HK-2 (cell line): ENCODE results near the gene TTLL10.
"Not testable (repeated sequence)": the region's sequence is repeated elsewhere in the genome, so short reads cannot be mapped to it uniquely, and the experiment has no call there.

Experiments
- DNase-seq: peaks from one replicate; pipeline ENCODE4 v3.0.0-alpha.2; 2018; ENCODE audit not compliant: unreplicated experiment

The TTLL10 gene

DNA sequence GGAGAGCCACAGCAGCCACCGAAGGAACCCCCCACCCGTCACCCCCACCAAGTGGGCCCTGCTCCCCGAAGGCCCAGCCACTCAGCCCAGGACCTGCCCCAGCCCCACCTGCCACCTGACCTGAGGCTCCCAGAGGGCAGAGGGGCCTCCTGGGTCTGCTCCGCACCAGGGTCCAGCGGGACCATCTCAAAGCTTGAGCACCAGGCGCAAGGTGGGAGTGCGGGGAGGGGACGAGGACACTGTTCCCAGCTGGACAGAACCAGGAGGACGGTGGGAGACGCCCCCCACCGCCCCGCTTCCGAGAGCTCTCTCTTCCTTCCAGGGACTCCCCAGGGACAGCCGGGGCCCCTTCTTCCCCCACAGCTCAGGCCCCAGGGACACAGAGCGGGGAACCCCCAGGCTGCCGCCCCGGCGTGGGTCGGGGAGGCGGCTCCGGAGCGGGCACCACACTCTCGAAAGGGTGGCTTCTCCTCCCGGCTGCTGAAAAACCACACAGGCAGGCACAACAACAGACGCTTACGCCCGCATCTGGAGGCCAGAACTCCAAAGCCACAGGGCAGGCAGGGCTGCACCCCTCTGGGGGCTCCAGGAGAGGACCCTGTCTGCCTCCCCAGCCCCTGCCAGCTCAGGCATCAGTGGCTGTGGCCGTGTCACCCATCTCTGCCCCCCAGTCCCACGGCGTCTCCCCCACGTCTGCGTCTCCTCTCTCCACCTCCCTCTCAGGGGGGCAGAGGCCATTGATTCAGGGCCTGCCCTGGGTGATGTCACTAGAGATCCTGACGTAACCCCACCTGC lies 1.9 kb upstream of the TTLL10 start:
- no peak for DNase-seq

DNA sequence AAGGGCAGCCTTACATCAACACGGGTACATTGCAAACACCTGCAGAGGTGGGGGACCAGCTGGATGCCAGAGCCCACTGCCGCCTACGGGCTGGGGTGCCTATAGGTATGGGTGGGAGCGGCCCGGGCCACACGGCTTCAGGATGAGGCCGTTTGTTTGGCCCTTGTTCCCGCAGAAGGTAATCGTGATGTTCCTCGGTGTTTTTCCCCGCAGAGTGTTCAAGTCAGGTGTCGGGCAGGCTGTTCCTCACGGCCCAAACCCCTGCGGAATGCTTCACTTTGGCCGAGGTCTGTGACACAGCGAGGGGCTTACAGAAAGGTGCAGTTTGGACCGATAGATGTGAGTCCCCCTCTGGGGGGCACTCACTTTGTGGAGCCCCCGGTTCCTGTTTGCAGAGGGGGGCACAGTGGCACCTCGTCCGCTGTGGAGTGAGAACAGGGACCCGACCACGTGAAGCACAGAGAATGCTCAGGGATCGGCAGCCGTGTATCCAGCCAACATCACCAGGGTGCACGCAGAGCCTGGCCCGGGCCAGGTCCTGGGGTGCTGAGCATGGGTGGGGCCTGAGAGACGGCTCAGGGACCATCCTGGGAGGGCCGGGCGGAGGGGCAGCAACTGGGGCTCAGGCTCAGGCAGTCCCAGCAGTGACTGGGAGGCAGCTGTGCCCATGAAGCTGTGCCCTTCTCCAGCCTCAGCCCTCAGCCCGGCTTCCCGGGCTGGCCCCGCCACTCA lies 453 bp upstream of the TTLL10 start:
- no peak for DNase-seq

GRCh38 chr1:1175221-1176062 lies 1.8 kb downstream of the TTLL10 start:
- DNase-seq = no peak

GRCh38 chr1:1176063-1176761 lies 2.5 kb downstream of the TTLL10 start:
- DNase-seq = not testable (repeated sequence)

DNA sequence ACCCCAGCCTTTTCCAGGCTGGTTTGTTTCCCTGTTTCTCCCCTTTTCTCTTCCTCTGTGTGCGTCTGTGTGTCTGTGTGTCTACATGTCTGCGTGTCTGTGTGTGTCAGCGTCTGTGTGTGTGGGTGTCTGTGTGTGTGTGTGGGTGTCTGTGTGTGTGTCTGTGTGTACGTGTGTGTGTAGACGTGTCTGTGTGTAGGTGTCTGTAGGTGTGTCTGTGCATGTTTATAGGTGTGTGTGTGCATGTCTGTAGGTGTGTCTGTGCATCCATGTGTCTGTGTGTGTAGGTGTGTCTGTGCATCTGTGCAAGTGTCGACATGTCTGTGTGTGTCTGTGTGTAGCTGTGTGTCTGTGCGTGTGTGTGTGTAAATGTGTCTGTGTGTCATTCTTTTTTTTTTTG lies 3.3 kb downstream of the TTLL10 start:
- DNase-seq = no peak

DNA sequence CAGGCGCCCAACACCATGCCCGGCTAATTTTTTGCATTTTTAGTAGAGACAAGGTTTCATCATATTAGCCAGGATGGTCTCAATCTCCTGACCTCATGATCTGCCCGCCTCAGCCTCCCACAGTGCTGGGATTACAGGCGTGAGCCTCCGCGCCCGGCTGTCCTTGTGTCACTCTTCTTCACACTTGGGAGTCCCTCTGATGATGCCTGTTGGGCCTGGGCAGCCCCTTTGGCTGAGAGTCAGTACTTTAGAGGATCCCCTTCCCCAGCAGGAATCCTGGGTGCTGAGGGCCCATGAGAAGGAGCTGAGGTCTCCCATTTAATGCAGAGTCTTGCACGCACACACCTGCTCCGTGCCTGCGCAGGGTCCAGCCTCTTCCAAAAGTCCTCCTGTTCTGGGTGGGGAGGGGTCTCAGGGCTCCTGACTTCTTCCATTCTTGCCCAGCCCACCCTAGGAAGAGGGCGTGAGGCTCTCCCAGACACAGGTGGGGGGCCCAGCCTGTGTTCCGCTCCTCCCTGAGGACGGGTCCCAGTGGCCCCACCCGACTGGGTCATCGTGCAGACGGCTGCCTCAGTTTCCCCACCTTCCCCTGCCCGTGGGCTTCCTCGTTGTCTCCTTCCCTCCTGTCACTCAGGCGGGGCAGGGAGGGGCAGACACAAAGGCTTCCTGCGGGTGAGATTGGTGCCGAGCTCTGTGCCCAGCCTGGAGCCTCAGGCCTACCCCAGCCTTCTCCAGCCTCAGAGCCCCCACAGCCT lies 3.9 kb downstream of the TTLL10 start:
- no peak for DNase-seq

DNA sequence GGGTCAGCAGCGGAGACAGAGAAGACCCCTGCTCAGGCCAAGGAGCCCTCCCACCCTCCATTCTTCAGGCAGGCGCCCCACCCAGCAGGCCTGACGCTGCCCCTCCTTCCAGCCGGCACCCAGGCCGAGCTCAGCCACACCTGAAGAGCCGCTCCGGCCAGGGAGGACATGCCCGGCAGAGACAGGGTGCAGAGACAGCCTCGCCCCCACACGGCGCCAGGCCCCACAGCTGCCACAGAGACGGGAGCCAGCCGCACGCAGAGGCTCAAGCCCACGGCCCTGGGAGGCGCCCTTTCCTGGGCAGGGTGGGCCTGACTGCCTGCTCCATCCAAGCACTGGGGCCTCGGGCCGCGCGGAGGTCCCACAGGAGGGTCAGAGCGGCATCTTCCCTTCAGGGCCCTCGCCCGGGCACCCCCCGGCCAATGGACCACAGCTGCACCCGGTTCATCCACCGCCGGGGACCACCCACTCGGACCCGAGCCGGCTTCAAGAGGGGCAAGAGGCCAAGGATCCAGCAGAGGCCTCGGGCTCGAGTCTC lies 5.2 kb downstream of the TTLL10 start:
- DNase-seq = no peak

DNA sequence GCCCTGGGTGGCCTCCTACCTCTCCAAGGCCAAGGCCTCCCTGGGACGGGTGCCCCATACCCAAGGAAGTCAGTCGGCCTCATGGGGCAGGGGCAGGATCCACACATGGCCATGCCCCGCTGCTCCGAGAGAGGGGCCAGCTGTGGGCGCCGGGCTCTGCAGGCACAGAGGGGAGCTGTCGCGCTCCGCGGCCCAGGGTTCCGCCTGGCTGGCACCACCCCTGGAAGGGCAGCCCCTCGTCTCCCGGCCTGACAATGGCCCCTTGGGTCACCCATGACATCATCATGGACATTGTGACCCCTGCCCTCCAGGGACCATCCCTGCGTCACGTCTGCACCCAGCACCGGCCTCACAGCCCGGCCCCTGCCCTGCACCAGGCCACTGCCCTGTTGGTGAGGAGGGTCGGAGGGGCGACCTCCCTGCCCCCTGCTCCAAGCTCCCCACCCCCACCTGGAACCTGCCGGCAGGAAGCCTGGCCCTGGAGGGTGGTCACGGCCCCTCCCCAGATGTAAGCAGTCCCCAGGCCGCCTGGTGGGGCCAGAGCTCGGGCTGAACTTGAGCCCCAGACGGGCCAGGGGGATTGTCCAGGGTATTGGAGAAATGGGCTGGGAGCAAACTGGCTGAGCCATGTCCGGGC lies 5.8 kb downstream of the TTLL10 start:
- peak; percentile 10 for DNase-seq

DNA sequence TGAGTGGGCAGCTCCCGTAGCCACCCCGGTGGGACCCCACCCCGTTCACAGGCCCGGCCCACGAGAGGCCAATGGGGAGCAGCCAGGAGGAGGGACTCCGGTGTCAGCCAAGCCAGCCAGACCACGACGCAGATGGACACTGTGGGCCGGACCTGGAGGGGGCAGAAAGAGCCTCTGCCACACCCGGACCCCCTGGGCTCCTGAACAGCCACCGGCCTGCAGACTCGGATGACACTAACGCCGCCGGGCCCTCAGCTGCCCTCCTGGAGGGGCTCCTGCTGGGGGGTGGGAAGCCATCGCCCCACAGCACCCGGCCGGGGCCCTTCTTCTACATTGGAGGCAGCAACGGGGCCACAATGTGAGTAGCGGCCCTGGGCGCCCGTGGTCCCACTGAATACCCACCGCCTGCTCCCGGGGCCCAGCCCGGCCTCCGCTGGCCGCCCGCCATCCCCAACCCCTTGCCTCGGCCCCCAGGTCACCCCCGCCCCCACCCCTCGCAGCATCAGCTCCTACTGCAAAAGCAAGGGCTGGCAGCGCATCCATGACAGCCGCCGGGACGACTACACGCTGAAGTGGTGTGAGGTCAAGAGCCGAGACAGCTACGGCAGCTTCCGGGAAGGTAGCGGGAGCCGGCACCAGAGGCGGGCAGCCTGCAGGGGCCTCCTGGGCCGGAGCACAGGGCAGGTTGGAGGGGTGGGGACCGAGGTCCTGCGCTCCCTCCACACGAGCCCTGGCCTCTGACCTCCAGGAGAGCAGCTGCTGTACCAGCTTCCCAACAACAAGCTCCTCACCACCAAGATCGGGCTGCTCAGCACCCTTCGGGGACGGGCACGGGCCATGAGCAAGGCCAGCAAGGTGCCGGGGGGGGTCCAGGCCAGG lies 6.5 kb downstream of the TTLL10 start:
- peak; percentile 1 for DNase-seq

- no peak for DNase-seq
These were observed 7.7 kb downstream of the TTLL10 start for GRCh38 chr1:1181129-1181937.

GRCh38 chr1:1181938-1182410 lies 8.3 kb downstream of the TTLL10 start:
- peak; percentile 5 for DNase-seq

DNA sequence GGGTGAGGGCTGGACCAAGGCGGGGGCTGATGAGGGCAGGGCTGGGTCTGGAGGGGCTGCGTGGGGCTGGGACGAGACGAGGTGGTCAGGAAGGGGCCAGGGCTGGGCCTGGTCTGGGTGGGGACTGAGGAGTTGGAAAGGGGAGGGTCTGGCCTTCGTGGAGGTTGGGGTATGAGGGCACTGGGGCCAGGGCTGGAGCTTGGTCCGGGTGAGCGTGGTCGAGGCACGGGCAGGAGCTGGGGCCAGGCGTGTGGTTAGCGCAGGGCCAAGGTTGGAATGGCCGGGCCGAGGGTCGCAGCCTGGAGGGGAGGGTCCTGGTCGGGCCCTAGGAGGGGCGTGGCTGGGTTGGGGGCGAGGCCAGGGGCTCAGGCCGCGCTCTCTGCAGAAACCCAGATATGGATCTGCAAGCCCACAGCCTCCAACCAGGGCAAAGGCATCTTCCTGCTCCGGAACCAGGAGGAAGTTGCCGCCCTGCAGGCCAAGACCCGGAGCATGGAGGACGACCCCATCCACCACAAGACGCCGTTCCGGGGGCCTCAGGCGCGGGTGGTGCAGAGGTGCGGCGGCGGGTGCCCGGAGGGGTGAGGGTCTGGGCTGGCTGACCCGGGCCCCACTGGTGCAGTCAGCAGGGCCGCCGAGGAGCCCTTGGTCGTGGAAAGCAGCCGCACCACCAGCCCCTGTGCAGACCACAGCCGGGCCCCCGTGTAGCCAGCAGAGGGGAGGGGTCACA lies 9.0 kb downstream of the TTLL10 start:
- peak; percentile 0 for DNase-seq

DNA sequence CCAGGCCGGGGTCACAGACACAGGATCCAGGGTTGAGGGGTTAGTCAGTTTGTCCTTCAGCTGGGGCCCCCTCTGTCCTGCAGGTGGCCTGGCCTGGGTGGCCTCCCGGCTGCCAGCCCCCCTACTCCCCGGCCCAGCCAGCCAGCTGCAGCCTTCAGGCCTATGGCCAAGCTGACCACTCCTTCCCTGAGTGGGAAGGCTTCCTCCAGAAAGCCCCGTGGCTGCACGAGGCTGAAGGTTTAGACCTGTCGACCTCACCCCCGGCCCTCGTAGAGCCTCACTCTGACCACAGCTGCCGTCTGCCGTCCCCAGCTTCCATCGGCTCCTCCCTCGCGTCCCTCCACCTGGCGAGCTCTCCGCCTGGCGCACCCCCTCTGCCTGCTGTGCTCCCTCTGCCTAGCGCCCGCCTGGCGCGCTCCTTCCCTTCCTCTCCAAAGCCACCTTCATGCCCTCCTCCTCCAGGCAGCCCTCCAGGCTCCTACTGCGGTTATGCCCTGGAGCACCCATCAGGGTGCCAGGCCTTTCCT lies 9.6 kb downstream of the TTLL10 start:
- no peak for DNase-seq

DNA sequence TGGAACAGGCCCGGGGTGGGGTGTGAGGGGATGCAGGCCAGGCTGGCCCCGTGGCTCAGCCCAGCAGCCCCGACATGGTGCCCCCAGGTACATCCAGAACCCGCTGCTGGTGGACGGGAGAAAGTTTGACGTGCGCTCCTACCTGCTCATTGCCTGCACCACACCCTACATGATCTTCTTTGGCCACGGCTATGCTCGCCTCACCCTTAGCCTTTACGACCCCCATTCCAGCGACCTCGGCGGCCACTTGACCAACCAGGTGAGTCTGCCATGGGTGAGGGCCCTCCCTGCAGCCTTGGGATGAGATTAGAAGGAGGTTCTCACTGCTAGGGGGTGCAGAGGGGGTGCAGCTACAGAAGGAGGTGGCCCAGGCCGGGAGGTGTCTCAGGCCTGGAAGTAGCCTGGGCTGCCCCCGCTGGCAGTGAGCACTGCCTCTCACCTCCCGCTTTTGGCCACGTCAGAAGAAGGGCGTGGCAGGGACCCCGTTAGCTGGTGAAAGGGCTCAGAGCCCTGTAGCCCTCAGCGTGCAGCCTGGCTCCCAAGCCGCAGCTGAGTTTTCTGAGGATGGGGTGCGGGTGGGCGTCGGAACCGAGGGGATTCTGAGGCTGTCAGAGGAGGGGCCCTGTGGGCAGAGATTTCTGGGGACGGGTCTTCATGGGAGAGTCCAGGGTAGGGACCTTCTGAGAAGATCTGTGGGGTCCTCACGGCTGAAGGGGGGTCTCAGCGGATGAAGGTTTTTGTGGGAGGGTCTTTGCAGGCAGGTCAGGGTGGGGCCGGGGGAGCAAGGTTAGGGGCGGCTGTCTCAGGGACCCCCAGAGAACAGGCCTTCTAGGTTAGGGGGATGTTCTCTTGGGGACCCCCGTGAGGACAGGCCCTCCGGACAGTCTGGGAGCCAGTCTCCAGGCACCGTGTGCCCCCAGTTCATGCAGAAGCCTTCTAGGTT lies 10.4 kb downstream of the TTLL10 start:
- DNase-seq = no peak

GRCh38 chr1:1185101-1185765 lies 11.6 kb downstream of the TTLL10 start:
- DNase-seq = peak; percentile 16

DNA sequence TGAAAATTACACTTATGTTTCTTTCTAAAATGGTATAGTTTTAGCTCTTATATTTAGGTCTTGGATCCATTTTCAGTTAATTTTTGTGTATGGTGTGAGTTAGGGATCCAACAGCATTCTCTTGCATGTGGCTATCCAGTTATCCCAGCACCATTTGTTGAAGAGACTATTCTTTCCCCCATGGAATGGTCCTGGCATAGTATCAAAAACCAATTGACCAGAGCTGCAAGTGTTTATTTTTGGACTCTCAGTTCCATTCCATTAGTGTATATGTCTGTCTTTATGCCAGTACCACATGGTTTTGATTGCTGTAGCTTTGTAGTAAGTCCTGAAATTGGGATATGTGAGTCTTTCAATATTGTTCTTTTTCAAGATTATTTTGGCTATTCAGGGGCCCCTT lies 14.3 kb downstream of the TTLL10 start:
- no peak for DNase-seq
